Right lung (tissue), 5 donors: ENCODE measurements around the gene MEFV. TPM values are rescaled to one million over a fixed set of nuclear protein-coding genes. Genes with fewer than 3 reads are reported as not detected.
"Not testable (repeated sequence)": the region's sequence is repeated elsewhere in the genome, so short reads cannot be mapped to it uniquely, and the experiment has no call there.

Experiments
- DNase-seq, 2 donors: peaks; one replicate each; pipeline ENCODE4 v3.0.0-alpha.2; 2013
- polyA plus RNA-seq, 5 donors: library from polyadenylated mRNA; unstranded; fragments of 120-200 nt; gene quantifications; one replicate each; pipeline versions ENCODE4 v1.2.1 to v1.2.3, GENCODE V29; 2013; ENCODE audit warnings: inconsistent platforms in 1 of 5, low replicate concordance in 1 of 5; ENCODE audit not compliant: insufficient read length in 5 of 5, insufficient read depth in 1 of 5

The MEFV gene
- polyA plus RNA-seq, 5 donors: 0.40 to 0.67 (median 0.47) TPM

DNA sequence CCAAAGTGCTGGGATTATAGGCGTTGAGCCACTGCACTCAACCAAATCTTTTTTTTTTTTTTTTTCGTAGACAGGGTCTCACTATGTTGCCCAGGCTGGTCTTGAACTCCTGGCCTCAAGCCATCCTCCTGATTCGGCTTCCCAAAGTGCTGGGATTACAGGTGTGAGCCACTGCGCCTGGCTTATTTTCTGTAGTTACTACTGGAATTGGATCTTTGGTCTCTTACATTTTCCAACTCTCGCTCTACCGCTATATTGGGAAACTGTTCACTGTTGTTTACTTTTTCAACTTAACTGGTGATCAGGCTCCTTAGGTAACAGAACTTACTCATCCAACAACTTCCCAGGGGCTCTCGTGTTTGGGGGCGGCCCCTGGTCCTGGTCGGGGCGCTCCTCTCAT lies 35.6 kb downstream of the MEFV start:
- no peak for DNase-seq

- no peak for DNase-seq
Measured at GRCh38 chr16:3216263-3216640, 40.2 kb downstream of the MEFV start.

- DNase-seq: no peak
Measured at GRCh38 chr16:3215601-3216262, 40.7 kb downstream of the MEFV start.

DNA sequence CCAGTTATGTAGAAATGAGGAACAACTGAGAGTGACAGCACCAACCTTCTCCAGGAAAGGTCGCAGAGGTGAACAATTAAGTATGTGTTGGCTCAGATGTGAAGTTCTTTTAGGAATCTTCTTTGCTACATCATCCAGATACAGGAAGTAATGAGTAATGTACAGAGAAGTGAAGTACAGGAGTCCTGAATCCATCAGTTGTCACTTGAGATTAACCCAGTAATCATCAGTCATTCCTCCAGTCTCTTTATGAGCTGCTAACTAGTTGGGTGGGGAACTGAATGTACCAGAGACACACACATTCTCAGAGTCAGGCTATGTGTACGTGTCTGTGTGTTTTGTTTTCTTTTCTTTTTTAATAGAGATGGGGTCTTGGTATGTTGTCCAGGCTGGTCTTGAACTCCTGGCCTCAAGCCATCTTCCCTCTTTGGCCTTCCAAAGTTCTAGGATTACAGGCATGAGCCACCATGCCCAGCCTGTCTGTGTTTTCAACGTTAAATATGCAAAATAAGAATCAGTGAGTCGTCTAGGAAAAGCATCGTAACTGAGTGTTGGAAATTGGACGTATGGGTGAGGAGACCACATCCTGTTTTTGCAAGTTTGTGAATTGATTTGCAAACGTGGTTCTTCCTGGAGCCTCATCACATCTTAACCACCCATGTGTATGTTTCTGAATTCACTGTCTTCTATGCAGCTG lies 41.4 kb downstream of the MEFV start:
- DNase-seq: no peak

GRCh38 chr16:3212567-3212966 lies 43.9 kb downstream of the MEFV start:
- DNase-seq: no peak

DNA sequence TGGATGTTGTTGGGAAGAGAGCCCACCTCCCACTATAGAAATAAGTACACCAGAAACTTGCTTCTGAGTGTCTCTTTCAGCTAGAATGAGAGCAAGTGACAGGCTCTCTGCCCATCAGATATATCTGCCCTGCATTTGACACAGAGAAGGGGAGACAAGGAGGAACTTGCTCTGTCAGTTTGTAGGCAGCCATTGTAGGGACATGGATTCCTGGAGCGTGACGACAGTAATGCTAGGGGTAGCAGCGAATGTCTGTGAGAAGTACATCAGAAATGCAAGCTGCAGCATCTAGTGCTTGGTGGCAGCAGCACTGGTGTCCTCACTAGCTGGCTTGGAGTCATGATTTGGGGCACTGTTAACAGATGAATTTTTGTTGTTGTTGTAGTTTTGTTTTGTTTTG lies 44.4 kb downstream of the MEFV start:
- DNase-seq: no peak

- DNase-seq: no peak
Measured at GRCh38 chr16:3207086-3207953, 49.1 kb downstream of the MEFV start.

DNA sequence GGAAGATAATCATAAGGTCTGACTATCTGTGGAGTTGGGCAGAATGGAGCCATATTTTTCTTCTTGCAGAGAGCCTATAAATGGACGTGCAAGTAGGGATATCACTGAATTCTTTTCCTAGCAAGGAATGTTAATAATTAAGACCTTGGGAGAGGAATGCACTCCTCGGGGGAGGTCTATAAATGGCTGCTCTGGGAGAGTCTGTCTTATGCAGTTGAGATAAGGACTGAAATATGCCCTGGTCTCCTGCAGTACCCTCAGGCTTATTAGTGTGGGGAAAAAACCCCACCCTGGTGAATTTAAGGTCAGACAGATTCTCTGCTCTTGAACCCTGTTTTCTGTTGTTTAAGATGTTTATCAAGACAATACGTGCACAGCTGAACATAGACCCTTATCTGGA lies 50.5 kb downstream of the MEFV start:
- DNase-seq: not testable (repeated sequence)

- no peak for DNase-seq
Measured at GRCh38 chr16:3202903-3203539, 53.4 kb downstream of the MEFV start.

DNA sequence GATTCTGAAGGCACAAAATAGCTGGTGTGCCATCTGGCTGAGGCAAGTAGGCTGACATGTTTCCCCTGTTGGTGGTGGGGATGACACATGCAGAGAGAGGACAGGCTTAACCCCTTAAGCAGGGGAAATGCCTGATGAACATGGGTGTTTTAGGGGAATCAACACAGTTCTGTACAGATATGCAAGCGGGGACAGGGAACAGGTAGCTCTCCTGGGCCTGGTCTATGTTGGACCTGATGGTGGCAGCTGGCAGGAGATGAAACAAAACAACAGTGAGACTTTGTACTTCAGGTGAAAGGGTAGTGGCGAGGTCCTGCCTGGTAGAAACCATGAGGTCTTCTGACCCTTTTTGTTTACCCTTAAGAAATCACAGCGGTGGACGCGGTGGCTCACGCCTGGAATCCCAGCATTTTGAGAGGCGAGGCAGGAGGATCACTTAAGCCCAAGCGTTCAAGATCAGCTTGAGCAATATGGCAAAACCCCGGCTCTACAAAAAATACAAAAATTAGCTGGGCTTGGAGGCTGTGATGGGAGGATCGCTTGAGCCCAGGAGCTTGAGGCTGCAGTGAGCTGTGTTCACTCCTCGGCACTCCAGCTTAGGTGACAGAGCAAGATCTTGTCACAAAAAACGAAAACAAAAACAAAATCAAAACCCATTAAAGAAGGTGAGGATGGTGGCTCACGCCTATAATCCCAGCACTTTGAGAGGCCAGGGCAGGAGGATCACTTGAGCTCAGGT lies 57.9 kb downstream of the MEFV start:
- no peak for DNase-seq

- not testable (repeated sequence) for DNase-seq
Measured at GRCh38 chr16:3197694-3198333, 58.6 kb downstream of the MEFV start.

GRCh38 chr16:3195975-3196374 lies 60.5 kb downstream of the MEFV start:
- DNase-seq: no peak

DNA sequence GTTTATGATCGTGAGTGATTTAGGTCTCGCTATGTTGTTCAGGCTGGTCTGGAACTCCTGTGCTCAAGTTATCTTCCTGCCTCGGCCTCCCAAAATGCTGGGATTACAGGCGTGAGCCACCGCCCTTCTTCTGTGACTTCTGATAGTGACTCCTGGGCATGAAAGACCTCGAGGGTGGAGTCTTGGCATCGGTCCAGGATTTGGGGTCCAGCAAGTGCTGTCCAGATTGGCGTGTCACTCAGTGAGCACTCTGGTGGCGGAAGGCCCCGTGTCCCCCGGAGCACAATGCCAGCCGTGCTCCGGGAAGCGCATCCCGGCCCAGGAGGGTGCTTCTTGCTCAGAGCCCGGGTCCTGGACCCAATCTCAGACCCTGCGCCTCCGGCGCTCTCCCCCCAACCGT lies 61.6 kb downstream of the MEFV start:
- no peak for DNase-seq

DNA sequence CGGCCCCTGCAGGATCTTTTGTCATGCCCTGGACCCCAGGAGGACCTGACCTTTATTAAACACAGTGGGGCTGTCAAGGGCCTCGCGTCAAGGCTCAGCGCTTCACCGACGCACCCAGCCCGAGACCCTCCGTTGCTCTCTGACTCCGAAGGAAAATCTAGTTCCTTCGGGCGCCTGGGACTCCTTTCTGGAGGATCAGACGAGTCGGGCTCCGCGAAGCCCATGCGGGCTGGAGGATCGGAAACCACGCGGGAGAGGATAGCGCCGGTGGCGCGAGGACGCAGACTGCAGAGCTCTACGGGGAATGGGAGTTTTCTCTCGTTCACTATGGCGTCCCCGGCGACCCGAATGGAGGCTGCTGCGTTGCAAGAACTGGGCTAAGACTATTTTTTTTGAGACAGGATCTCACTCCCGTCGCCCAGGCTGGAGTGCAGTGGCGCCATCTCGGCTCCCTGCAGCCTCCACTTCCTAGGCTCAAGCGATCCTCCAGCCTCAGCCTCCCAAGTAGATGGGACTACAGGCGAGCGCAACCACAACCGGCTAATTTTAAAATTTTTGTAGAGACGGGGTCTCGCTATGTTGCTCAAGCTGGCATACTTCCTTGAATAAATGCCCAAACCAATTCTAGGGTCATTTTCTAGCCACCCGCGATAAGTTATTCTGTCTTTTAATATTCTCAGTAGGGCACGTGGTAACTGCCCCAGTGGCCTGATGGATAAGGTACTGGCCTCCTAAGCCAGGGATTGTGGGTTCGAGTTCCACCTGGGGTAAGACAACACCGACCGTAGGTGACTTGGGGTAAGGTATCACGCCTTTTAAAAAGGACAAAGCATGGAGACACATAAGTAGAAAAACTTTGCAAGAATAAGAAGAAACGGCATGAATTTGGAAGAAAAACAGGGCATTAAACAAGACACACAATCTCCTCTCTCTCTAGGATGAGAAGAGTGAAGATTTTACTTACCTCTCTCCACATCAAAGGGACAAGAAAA lies 62.9 kb downstream of the MEFV start:
- no peak for DNase-seq

GRCh38 chr16:3192476-3193019 lies 63.9 kb downstream of the MEFV start:
- no peak for DNase-seq
